ENCODE data around the gene ESRRB. TPM values are rescaled to one million over a fixed set of nuclear protein-coding genes. Genes with fewer than 3 reads are reported as not detected.

The ESRRB gene
- total RNA-seq, 1 donor from 2014 or later, result 1.7 TPM

- peaks cover 8% of the 10 kb centered on the region for H3K9me3 Mint-ChIP-seq (ENCODE audit: unreplicated experiment)
- H3K4me1 Mint-ChIP-seq (ENCODE audit: low read depth, unreplicated experiment), result peaks cover 43% of the 10 kb centered on the region
- peaks cover 16% of the 10 kb centered on the region for H3K27me3 Mint-ChIP-seq (ENCODE audit: unreplicated experiment)
- no peak for DNase-seq
- H3K4me3 Mint-ChIP-seq (ENCODE audit: unreplicated experiment), result no peak overlapping the region
- H3K27ac Mint-ChIP-seq (ENCODE audit: unreplicated experiment), result no peak overlapping the region
- H3K36me3 Mint-ChIP-seq (ENCODE audit: unreplicated experiment), result no peaks in the 10 kb centered on the region
- TF ChIP-seq CTCF (IDR thresholded peaks at IDR 0.05; ENCODE audit: partially characterized antibody, unreplicated experiment), result no peak
Observed at GRCh38 chr14:76381817-76382494, 6.0 kb downstream of the ESRRB start.

GRCh38 chr14:76382495-76382832, 6.5 kb downstream of the ESRRB start:
- Mint-ChIP-seq H3K4me1 (ENCODE audit: low read depth, unreplicated experiment) (peaks cover 44% of the 10 kb centered on the region), H3K4me3 (ENCODE audit: unreplicated experiment) (no peak overlapping the region), H3K36me3 (ENCODE audit: unreplicated experiment) (no peaks in the 10 kb centered on the region), H3K27ac (ENCODE audit: unreplicated experiment) (no peak overlapping the region), H3K9me3 (ENCODE audit: unreplicated experiment) (peaks cover 7% of the 10 kb centered on the region), H3K27me3 (ENCODE audit: unreplicated experiment) (peaks cover 15% of the 10 kb centered on the region)
- DNase-seq, result no peak
- TF ChIP-seq CTCF (IDR thresholded peaks at IDR 0.05; ENCODE audit: partially characterized antibody, unreplicated experiment), result no peak

GRCh38 chr14:76385435-76385834, 9.5 kb downstream of the ESRRB start:
- peaks cover 8% of the 10 kb centered on the region for H3K27me3 Mint-ChIP-seq (ENCODE audit: unreplicated experiment)
- no peak for DNase-seq
- no peaks in the 10 kb centered on the region for H3K36me3 Mint-ChIP-seq (ENCODE audit: unreplicated experiment)
- H3K27ac Mint-ChIP-seq (ENCODE audit: unreplicated experiment), result no peak overlapping the region
- H3K4me3 Mint-ChIP-seq (ENCODE audit: unreplicated experiment), result no peak overlapping the region
- peaks cover 4% of the 10 kb centered on the region for H3K9me3 Mint-ChIP-seq (ENCODE audit: unreplicated experiment)
- no peak for TF ChIP-seq CTCF (IDR thresholded peaks at IDR 0.05; ENCODE audit: partially characterized antibody, unreplicated experiment)
- H3K4me1 Mint-ChIP-seq (ENCODE audit: low read depth, unreplicated experiment), result peaks cover 27% of the 10 kb centered on the region

- peak; percentile 87 for DNase-seq
- Mint-ChIP-seq H3K27ac (ENCODE audit: unreplicated experiment) (peak overlapping the region; percentile 25), H3K4me1 (ENCODE audit: low read depth, unreplicated experiment) (peaks cover 12% of the 10 kb centered on the region), H3K4me3 (ENCODE audit: unreplicated experiment) (no peak overlapping the region), H3K9me3 (ENCODE audit: unreplicated experiment) (peaks cover 4% of the 10 kb centered on the region), H3K36me3 (ENCODE audit: unreplicated experiment) (no peaks in the 10 kb centered on the region), H3K27me3 (ENCODE audit: unreplicated experiment) (peaks cover 4% of the 10 kb centered on the region)
- TF ChIP-seq CTCF (IDR thresholded peaks at IDR 0.05; ENCODE audit: partially characterized antibody, unreplicated experiment), result peak; percentile 98
Observed at GRCh38 chr14:76386944-76387782, 11.2 kb downstream of the ESRRB start.

GRCh38 chr14:76389841-76390240, 13.9 kb downstream of the ESRRB start:
- Mint-ChIP-seq H3K27ac (ENCODE audit: unreplicated experiment) (no peak overlapping the region), H3K27me3 (ENCODE audit: unreplicated experiment) (peaks cover under 1% of the 10 kb centered on the region), H3K9me3 (ENCODE audit: unreplicated experiment) (peaks cover 4% of the 10 kb centered on the region), H3K4me1 (ENCODE audit: low read depth, unreplicated experiment) (peaks cover 7% of the 10 kb centered on the region), H3K36me3 (ENCODE audit: unreplicated experiment) (no peaks in the 10 kb centered on the region), H3K4me3 (ENCODE audit: unreplicated experiment) (no peak overlapping the region)
- no peak for DNase-seq
- TF ChIP-seq CTCF (IDR thresholded peaks at IDR 0.05; ENCODE audit: partially characterized antibody, unreplicated experiment), result no peak
